GM10847 (cell line): ENCODE results near the gene GLIS2.

ENCODE experiments used
- POLR2A ChIP-seq: IDR thresholded peaks from 2 replicates; pipeline ENCODE4 v1.6.1; 2011; ENCODE audit not compliant: insufficient read length; ENCODE audit errors: extremely low read depth

The GLIS2 gene

DNA sequence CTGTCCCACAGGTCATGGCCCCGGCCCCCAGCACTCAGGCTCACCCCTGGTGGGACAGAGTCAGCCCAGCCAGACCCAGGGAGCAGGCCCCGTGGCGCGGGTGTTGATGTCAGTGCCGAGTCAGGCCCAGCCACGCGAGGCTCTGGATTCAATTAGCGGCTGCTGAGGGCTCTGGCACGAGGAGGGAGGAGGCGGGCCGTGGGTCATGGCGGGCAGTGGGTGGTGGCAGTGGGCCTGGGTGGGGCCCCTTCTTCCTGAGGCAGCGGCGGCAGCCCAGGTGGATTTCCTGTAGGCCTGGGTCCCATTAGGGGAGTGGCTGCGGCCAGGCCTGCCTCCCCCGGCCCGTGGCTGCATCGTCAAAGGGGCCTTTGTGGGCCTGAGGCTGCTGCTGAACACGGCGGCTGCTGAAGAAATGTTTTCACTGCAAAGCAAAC, 68.7 kb downstream of the GLIS2 start:
- TF ChIP-seq POLR2A = no peak

DNA sequence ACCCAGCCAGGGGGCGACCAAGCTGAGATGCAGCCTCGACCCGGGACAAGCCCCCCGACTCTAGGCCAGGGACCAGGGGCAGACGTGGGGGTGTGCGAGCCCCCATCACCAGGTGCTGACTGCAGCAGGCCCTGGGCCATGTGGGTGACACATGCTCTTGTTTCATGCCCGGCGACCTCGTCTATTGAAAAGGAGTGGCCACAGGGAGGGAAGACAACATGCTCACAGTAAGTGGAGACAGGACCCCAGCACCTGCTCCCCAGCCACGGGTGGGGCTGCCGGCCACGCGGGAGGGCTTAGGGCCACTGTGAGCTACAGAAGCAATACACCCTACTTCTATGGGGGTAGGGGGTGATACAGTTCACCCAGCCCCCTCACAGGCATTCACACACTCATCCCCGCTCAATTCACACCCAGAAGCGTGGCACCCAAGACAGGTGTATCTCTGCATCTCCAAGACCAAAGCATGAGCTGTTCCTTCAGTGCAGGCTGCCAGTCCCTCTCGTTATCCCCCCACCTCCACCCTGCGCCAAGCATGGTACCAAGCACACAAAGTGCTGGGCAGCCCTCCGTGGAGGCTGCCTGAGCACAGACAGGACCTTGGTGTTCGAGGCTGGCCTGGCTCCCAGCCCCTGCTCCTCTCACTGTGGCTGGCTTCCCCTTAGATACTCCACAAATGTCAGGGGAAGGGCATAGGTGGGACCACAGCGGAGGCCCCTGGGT, 69.4 kb downstream of the GLIS2 start:
- TF ChIP-seq POLR2A = no peak

GRCh38 chr16:4385789-4386450, 70.1 kb downstream of the GLIS2 start:
- no peak for TF ChIP-seq POLR2A

- no peak for TF ChIP-seq POLR2A
These were observed 70.6 kb downstream of the GLIS2 start for GRCh38 chr16:4386451-4386805.

DNA sequence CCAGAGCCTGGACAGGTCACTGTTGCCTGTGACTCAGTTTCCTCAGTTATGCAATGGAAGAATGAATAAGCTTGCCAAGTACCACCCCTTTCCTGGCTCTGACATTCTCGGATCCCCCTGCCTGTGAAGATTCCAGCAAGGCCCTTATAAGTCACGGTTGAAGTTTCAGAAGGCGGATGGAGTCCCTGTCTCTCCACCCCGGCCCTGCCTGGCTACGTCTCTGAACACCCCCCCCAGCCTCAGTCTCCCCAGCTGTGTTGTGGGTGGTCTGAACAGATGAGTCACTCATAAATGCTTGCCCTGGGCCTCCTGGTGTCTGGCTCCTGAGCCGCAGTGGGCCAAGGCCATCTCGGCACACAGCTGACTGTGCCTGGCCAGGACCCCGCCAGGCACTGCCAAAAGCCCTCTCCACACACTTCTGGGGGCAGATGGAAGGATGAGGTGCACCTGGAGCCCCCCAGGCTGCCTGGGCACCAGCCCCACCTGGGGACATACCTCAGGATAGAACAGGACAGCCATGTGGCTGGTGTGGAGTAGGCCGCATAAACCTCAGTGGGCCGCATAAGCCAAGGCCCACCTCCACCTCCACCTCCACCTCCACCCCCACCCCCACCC, 71.2 kb downstream of the GLIS2 start:
- TF ChIP-seq POLR2A = no peak

GRCh38 chr16:4387781-4388180, 71.9 kb downstream of the GLIS2 start:
- no peak for TF ChIP-seq POLR2A

DNA sequence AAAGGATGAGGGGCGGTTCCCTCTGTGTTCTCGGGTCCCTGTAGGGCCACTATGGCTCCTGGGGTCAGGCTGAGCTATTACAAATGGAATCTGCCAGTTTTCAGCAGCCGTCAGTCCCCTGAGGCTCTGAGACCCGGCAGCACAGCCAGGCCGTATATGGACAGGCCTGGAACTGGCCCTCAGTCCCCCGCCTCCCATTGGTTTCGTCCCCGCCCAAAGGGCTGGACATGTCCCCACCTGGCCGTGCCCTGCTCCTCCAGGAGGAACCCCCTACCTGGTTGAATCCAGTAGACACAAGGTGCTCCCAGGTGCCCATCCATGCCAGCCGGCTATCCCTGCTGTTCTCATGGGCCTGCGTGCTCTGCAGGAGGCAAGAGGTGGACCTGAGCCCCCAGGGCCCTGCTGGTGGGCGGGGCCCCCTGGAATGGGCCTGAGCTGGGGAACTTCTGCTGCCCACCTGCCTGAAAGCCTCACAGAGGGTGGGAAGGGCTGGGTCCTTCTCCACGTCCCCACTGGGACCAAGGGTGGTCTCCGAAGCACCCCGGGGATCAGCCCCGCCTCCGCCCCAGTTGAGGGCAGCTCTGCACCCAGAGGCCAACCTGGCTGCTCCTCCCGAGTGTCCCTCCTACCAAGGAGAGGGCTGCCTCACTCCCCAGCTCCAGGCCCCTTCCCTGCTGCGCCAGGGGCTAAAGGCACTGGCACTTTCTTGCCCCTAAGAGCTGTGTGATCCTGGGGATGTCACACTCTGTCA, 72.6 kb downstream of the GLIS2 start:
- no peak for TF ChIP-seq POLR2A
